ENCODE results near the gene RPL29.

Gene RPL29

DNA sequence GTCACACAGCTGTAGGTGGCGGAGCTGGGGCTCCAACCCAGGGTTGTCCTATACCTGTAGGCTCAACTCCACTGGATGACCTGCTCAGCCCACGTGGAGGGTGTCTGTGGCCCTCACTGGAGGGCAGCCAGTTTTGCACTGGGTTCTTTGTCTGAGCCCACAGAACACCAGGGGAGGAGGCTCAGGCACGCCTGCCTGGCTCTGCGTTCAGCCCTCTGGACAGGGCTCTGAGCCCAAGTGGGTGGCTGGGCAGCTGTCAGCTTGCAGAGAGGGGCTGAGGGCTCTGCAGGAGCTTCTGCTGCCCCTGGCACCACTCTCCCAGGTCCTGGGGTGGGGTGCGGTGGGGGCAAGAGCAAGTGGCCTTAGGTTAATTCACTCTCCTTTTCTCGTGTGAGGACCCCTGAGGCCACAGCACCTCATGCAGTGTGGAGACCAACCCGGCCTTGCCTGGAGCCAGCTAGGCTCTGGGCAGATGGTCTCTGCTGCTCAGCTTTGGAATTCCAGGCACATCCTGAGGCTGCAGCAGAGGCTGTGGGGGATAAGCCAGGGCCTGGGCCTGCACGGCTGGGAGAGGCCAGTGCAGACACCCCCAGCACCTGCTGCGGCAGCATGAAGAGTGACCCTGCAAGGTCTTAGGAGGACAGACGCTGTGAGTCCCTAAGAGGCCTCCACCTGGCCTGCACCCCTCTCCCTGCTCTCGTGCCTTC is 37.2 kb upstream of the RPL29 start:
- Mint-ChIP-seq H3K36me3 (ENCODE audit: low read depth) (no peaks in the 10 kb centered on the region), H3K4me1 (ENCODE audit: low read depth) (no peaks in the 10 kb centered on the region), H3K4me3 (no peak overlapping the region), H3K27me3 (no peaks in the 10 kb centered on the region), H3K9me3 (no peaks in the 10 kb centered on the region), H3K27ac (no peak overlapping the region)
- DNase-seq: no peak

GRCh38 chr3:52031896-52032295 is 36.2 kb upstream of the RPL29 start:
- no peak overlapping the region for H3K27ac Mint-ChIP-seq

GRCh38 chr3:52030714-52031310 is 35.1 kb upstream of the RPL29 start:
- no peak overlapping the region for H3K4me3 Mint-ChIP-seq
- no peak overlapping the region for H3K27ac Mint-ChIP-seq
- H3K27me3 Mint-ChIP-seq: no peaks in the 10 kb centered on the region
- H3K36me3 Mint-ChIP-seq (ENCODE audit: low read depth): no peaks in the 10 kb centered on the region
- no peaks in the 10 kb centered on the region for H3K9me3 Mint-ChIP-seq
- no peak for DNase-seq
- no peaks in the 10 kb centered on the region for H3K4me1 Mint-ChIP-seq (ENCODE audit: low read depth)

More at GRCh38 chr3:52031896-52032295, 36.2 kb upstream of the RPL29 start:
- Mint-ChIP-seq H3K27me3 (no peaks in the 10 kb centered on the region), H3K9me3 (no peaks in the 10 kb centered on the region), H3K36me3 (ENCODE audit: low read depth) (no peaks in the 10 kb centered on the region), H3K4me3 (no peak overlapping the region), H3K4me1 (ENCODE audit: low read depth) (no peaks in the 10 kb centered on the region)
- DNase-seq: no peak

DNA sequence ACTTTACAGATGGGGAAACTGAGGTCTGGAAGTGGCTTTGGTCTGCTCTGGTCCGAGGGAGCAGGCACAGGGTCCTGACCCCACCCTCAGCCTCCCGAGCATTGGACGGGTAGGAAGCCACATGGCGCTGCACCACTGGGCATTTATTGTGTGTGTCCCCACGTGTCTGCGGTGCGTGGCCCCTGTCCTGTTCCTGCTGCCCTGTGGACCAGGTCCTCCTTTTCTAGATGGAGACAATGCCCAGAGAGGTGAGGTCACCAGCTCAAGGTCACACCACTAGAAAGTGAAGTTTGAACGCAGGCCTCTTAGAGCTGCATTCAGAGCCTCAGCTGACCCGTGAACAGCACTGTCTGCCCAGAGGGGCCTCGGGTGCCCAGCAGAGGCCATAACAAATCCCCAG is 33.8 kb upstream of the RPL29 start:
- H3K9me3 Mint-ChIP-seq: no peaks in the 10 kb centered on the region
- DNase-seq: no peak
- H3K27ac Mint-ChIP-seq: no peak overlapping the region
- H3K4me3 Mint-ChIP-seq: no peak overlapping the region
- no peaks in the 10 kb centered on the region for H3K4me1 Mint-ChIP-seq (ENCODE audit: low read depth)
- no peaks in the 10 kb centered on the region for H3K36me3 Mint-ChIP-seq (ENCODE audit: low read depth)
- H3K27me3 Mint-ChIP-seq: no peaks in the 10 kb centered on the region

GRCh38 chr3:52029053-52029452 is 33.4 kb upstream of the RPL29 start:
- Mint-ChIP-seq H3K4me1 (ENCODE audit: low read depth) (no peaks in the 10 kb centered on the region), H3K27me3 (no peaks in the 10 kb centered on the region)
- DNase-seq: no peak

DNA sequence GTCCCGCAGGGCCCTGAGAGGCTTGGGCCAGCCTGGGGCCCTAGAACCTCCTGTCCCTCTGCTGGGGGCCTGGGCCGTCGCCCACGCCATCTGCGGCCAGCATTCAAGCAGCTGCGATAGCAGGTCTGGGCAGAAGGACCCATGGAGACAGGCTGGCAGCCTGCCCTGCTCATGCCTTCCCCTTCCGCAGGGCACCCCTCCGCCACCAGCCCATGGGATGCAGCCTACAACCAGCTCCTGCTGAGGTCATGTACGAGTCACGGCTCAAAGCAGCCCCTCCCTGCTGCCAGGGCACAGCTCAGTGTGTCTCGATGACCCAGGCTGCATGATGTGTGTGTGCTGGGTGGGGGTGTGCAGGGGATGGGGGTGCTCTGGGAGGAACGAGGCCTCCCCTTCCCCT is 32.9 kb upstream of the RPL29 start:
- no peaks in the 10 kb centered on the region for H3K4me1 Mint-ChIP-seq (ENCODE audit: low read depth)
- no peaks in the 10 kb centered on the region for H3K36me3 Mint-ChIP-seq (ENCODE audit: low read depth)
- no peaks in the 10 kb centered on the region for H3K27me3 Mint-ChIP-seq
- no peak overlapping the region for H3K27ac Mint-ChIP-seq
- no peak overlapping the region for H3K4me3 Mint-ChIP-seq
- no peaks in the 10 kb centered on the region for H3K9me3 Mint-ChIP-seq
- DNase-seq: no peak

More at GRCh38 chr3:52029053-52029452, 33.4 kb upstream of the RPL29 start:
- Mint-ChIP-seq H3K27ac (no peak overlapping the region), H3K9me3 (no peaks in the 10 kb centered on the region), H3K36me3 (ENCODE audit: low read depth) (no peaks in the 10 kb centered on the region), H3K4me3 (no peak overlapping the region)

- Mint-ChIP-seq H3K4me3 (no peak overlapping the region), H3K36me3 (ENCODE audit: low read depth) (no peaks in the 10 kb centered on the region), H3K9me3 (no peaks in the 10 kb centered on the region), H3K4me1 (ENCODE audit: low read depth) (no peaks in the 10 kb centered on the region), H3K27me3 (no peaks in the 10 kb centered on the region), H3K27ac (no peak overlapping the region)
- DNase-seq: no peak
These were observed 30.3 kb upstream of the RPL29 start for GRCh38 chr3:52026041-52026440.

- no peaks in the 10 kb centered on the region for H3K36me3 Mint-ChIP-seq (ENCODE audit: low read depth)
- no peaks in the 10 kb centered on the region for H3K9me3 Mint-ChIP-seq
- no peaks in the 10 kb centered on the region for H3K27me3 Mint-ChIP-seq
- no peak overlapping the region for H3K4me3 Mint-ChIP-seq
- DNase-seq: no peak
- no peaks in the 10 kb centered on the region for H3K4me1 Mint-ChIP-seq (ENCODE audit: low read depth)
- H3K27ac Mint-ChIP-seq: no peak overlapping the region
These were observed 29.8 kb upstream of the RPL29 start for GRCh38 chr3:52025453-52025852.

- Mint-ChIP-seq H3K4me1 (ENCODE audit: low read depth) (no peaks in the 10 kb centered on the region), H3K4me3 (no peak overlapping the region), H3K27me3 (no peaks in the 10 kb centered on the region)
These were observed 29.2 kb upstream of the RPL29 start for GRCh38 chr3:52024765-52025452.

GRCh38 chr3:52023860-52024764 is 28.4 kb upstream of the RPL29 start:
- H3K27ac Mint-ChIP-seq: no peak overlapping the region
- DNase-seq: no peak
- no peaks in the 10 kb centered on the region for H3K36me3 Mint-ChIP-seq (ENCODE audit: low read depth)
- no peaks in the 10 kb centered on the region for H3K4me1 Mint-ChIP-seq (ENCODE audit: low read depth)
- no peak overlapping the region for H3K4me3 Mint-ChIP-seq
- H3K9me3 Mint-ChIP-seq: no peaks in the 10 kb centered on the region
- H3K27me3 Mint-ChIP-seq: no peaks in the 10 kb centered on the region

More at GRCh38 chr3:52024765-52025452, 29.2 kb upstream of the RPL29 start:
- H3K27ac Mint-ChIP-seq: no peak overlapping the region
- H3K9me3 Mint-ChIP-seq: no peaks in the 10 kb centered on the region
- DNase-seq: no peak
- H3K36me3 Mint-ChIP-seq (ENCODE audit: low read depth): no peaks in the 10 kb centered on the region

DNA sequence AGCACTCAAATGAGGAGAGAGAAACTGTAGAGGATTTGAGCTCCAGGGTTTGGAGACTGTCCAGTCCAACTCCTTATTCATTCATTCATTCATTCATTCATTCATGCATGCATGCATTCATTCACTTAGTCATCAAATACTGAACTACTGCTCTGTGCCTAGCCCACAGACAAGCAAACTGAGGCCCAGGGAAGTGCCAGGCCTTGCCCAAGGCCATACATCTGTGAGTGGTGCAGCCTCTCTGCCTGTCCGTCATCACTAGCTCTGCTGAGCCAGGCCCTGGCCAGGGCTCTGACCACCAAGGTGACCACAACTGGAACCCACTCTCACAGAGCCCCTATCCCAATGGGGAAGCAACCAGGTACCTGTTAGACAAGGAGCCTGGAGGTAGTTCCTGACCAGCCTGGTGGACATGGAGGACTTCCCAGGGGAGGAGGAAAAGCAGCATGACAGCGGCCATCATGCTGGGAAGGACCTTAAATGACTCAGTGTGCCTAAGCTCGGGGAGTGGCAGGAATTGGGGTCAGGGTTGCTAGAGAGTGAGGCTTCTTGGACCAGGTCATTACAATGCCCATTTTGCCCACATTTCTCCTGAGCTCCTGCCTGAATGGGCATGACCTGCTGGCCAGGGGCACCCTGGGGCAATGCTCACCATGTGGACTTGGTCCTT is 27.5 kb upstream of the RPL29 start:
- H3K27ac Mint-ChIP-seq: no peak overlapping the region
- H3K9me3 Mint-ChIP-seq: no peaks in the 10 kb centered on the region
- no peaks in the 10 kb centered on the region for H3K36me3 Mint-ChIP-seq (ENCODE audit: low read depth)
- H3K4me3 Mint-ChIP-seq: no peak overlapping the region
- no peaks in the 10 kb centered on the region for H3K27me3 Mint-ChIP-seq
- no peak for DNase-seq
- H3K4me1 Mint-ChIP-seq (ENCODE audit: low read depth): no peaks in the 10 kb centered on the region

DNA sequence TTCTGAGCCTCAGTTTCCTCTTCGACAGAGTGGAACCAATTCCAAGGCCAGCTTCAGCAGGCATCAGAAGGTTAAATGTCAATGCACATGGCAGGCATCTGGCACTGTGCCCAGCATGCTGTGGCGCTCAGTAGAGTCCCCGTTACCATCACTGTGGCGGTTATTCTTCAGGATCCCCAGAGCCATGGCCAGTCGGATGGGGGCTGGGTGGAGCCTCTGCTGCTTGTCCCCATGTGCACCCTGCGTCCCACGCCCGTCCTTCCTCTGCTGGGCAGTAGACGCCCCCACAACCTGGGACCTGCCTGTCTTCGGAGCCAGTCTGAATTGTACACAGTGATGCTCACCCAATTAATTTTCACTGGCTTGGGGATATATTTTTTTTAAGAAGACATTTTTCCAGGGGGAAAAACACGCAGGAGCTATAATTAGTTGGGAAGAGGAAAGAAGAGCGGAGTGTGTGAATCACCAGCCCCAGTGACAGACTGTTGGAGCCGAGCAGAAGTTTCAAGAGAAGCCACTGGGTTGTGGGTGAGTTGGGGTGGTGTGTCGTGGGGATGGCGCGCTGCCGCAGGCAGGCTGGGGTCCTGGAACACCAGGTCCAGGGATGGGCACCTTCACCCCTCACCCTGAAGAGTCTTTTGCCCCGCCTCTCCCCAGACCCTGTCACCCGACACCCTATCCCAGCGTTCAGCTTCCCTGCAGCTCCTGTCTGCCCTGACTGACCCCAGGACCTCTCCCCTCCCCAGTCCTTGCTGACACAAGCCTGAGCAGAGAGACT is 26.8 kb upstream of the RPL29 start:
- Mint-ChIP-seq H3K27ac (no peak overlapping the region), H3K4me1 (ENCODE audit: low read depth) (no peaks in the 10 kb centered on the region), H3K4me3 (no peak overlapping the region), H3K9me3 (no peaks in the 10 kb centered on the region), H3K27me3 (no peaks in the 10 kb centered on the region), H3K36me3 (ENCODE audit: low read depth) (no peaks in the 10 kb centered on the region)
- DNase-seq: no peak

DNA sequence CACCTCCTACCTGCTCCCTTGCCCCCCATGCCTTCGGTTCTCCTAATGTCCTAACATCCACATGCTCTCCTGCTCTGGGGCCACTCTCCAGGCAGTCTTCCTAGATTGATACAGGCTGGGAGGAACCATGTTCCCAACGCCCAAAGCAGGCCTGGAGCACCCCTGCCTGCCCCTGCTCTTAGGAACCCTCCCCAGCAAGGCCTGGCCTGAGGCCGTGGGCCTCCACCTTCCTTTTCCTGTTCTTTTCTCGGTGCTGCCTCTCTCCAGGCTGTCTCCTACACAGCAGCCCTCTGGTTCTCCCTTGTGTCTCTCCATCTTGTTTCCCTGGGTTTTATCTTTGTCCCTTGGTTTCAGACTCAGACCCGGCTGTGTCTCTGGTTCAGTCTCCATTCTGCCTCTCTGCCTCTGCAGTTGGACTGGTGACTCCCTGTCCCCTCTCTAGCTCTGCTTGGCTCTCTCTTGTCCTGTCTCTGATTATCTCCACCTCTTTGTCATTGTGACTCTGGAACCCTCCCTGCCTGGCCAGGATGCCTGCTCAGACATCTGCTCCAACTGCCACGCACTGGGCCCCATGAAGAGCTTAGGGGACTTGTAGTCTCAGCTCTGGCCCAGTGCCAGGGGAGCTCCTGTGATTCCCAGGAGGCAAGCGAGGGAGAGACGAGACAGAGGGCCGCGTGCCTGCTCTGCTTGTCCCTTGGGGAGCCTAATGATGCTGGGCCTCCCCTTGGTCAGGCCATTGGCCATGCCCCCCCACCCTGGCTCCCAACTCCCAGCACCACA is 26.0 kb upstream of the RPL29 start:
- no peaks in the 10 kb centered on the region for H3K27me3 Mint-ChIP-seq
- H3K4me1 Mint-ChIP-seq (ENCODE audit: low read depth): no peaks in the 10 kb centered on the region
- H3K9me3 Mint-ChIP-seq: no peaks in the 10 kb centered on the region
- H3K36me3 Mint-ChIP-seq (ENCODE audit: low read depth): no peaks in the 10 kb centered on the region
- no peak overlapping the region for H3K27ac Mint-ChIP-seq
- DNase-seq: no peak
- H3K4me3 Mint-ChIP-seq: no peak overlapping the region

Data from activated T-cell treated with anti-CD3 and anti-CD28 coated beads, Interleukin-2, amount 50 U/mL, for 24 hours (primary cell).